ENCODE data around the gene SLC36A4.
A peak's percentile ranks its signal among the peaks of the same experiment; 100 is the strongest.

The SLC36A4 gene

GRCh38 chr11:93198215-93198845 is 539 bp upstream of the SLC36A4 start:
- in situ Hi-C loops (cut with HindIII; ENCODE audit: low sequenced_read_pairs): no loop called here
- DNase-seq (ENCODE audit: low read depth): peak; percentile 22
- peak overlapping the region; percentile 74 for H3K4me3 ChIP-seq (ENCODE audit: low read depth, low read length)
- TF ChIP-seq CTCF (IDR thresholded peaks at IDR 0.05; ENCODE audit: low read depth, low read length, missing control alignments): no peak

- in situ Hi-C loops (cut with HindIII; ENCODE audit: low sequenced_read_pairs): no loop called here
- TF ChIP-seq CTCF (IDR thresholded peaks at IDR 0.05; ENCODE audit: low read depth, low read length, missing control alignments): peak; percentile 43
- peak overlapping the region; percentile 74 for H3K4me3 ChIP-seq (ENCODE audit: low read depth, low read length)
- no peak for DNase-seq (ENCODE audit: low read depth)
These were observed 893 bp downstream of the SLC36A4 start for GRCh38 chr11:93196816-93197379.

- TF ChIP-seq CTCF (IDR thresholded peaks at IDR 0.05; ENCODE audit: low read depth, low read length, missing control alignments): no peak
- in situ Hi-C loops (cut with HindIII; ENCODE audit: low sequenced_read_pairs): no loop called here
- no peak for DNase-seq (ENCODE audit: low read depth)
- no peak overlapping the region for H3K4me3 ChIP-seq (ENCODE audit: low read depth, low read length)
These were observed 3.0 kb downstream of the SLC36A4 start for GRCh38 chr11:93194673-93195291.

- in situ Hi-C loops (cut with HindIII; ENCODE audit: low sequenced_read_pairs): no loop called here
- TF ChIP-seq CTCF (IDR thresholded peaks at IDR 0.05; ENCODE audit: low read depth, low read length, missing control alignments): no peak
- H3K4me3 ChIP-seq (ENCODE audit: low read depth, low read length): no peak overlapping the region
- DNase-seq (ENCODE audit: low read depth): no peak
These were observed 4.1 kb downstream of the SLC36A4 start for GRCh38 chr11:93193731-93194130.

- in situ Hi-C loops (cut with HindIII; ENCODE audit: low sequenced_read_pairs): no loop called here
- DNase-seq (ENCODE audit: low read depth): no peak
- no peak overlapping the region for H3K4me3 ChIP-seq (ENCODE audit: low read depth, low read length)
- TF ChIP-seq CTCF (IDR thresholded peaks at IDR 0.05; ENCODE audit: low read depth, low read length, missing control alignments): no peak
These were observed 5.6 kb downstream of the SLC36A4 start for GRCh38 chr11:93192163-93192562.

GRCh38 chr11:93189462-93189861 is 8.3 kb downstream of the SLC36A4 start:
- no peak for DNase-seq (ENCODE audit: low read depth)
- in situ Hi-C loops (cut with HindIII; ENCODE audit: low sequenced_read_pairs): no loop called here
- H3K4me3 ChIP-seq (ENCODE audit: low read depth, low read length): no peak overlapping the region
- TF ChIP-seq CTCF (IDR thresholded peaks at IDR 0.05; ENCODE audit: low read depth, low read length, missing control alignments): no peak

Data from astrocyte of the cerebellum (primary cell).